GM19452 (cell line): ENCODE data around the gene INPP5A.
"Not testable (repeated sequence)": the region's sequence is repeated elsewhere in the genome, so short reads cannot be mapped to it uniquely, and the experiment has no call there.

Experiments used
- ATAC-seq: cut with Tn5 transposase; IDR thresholded peaks from one replicate; pipeline ENCODE4 v1.9.1; 2021; ENCODE audit not compliant: unreplicated experiment

INPP5A gene

GRCh38 chr10:132701099-132701845 is 163.7 kb downstream of the INPP5A start:
- no peak for ATAC-seq

GRCh38 chr10:132701846-132702190 is 164.2 kb downstream of the INPP5A start:
- no peak for ATAC-seq

- ATAC-seq, result no peak
These were observed 165.2 kb downstream of the INPP5A start for GRCh38 chr10:132702601-132703418.

GRCh38 chr10:132703419-132704007 is 165.9 kb downstream of the INPP5A start:
- ATAC-seq, result no peak

DNA sequence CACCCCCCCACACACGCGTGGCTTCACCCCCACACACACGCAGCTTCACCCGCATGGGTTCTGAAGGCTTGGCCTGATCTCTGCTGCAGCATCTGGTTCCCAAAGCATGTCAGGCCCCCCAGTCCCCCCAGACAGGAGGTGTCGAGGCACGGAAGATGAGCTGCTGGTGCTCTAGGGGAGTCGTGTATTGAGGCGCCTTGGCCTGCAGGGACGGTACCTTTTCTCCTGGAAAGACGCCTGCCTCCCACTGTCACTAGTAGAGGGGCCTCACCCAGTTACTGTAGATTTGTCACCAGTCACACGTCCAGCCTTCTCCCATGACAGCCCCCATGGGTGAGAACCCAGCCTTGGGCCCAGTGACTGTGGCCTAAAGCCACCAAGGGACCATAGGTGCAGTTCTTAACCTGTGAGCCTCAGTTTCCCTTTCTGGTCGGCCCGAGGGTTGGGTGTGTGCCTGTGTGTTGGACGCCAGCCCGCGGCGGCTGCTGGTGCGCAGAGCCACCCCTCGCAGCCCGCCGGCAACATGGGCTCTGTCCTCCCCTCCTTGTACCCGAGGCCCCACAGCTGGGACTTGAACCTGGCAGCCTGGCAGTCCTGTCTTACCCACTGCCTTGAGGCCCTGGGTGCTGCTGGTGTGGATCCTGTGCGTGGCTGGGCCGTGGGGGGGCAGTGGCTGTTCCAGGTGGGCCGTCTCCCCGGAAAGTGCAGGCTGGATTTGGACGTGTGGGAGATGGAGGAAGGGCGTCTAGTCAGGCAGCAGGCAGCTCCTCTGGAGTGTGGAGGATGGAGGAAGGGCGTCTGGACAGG is 166.6 kb downstream of the INPP5A start:
- no peak for ATAC-seq

DNA sequence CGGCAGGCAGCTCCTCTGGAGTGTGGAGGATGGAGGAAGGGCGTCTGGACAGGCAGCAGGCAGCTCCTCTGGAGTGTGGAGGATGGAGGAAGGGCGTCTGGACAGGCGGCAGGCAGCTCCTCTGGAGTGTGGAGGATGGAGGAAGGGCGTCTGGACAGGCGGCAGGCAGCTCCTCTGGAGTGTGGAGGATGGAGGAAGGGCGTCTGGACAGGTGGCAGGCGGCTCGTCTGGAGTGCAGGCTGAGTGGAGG is 167.2 kb downstream of the INPP5A start:
- ATAC-seq, result not testable (repeated sequence)

DNA sequence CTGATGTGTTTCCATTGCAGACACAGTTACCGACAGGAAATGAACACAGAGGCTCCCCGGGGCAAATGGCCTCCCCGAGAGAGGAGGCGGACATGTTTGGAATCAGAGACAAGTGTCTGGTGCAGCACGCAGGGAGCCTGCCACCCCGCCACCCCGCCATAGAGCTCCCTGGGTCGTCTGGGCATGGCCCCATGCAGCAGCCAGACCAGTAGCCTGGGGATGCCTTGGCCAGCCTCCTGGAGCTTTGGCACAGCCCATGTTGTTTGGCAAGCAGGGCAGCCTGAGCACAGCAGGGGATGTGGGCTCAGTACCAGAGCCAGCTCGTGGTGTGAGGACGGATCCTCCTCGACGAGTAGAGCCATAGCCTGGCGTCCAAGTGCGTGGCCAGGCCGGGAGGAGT is 167.6 kb downstream of the INPP5A start:
- no peak for ATAC-seq

- no peak for ATAC-seq
These were observed 168.4 kb downstream of the INPP5A start for GRCh38 chr10:132705943-132706342.

GRCh38 chr10:132706701-132707100 is 169.1 kb downstream of the INPP5A start:
- no peak for ATAC-seq

DNA sequence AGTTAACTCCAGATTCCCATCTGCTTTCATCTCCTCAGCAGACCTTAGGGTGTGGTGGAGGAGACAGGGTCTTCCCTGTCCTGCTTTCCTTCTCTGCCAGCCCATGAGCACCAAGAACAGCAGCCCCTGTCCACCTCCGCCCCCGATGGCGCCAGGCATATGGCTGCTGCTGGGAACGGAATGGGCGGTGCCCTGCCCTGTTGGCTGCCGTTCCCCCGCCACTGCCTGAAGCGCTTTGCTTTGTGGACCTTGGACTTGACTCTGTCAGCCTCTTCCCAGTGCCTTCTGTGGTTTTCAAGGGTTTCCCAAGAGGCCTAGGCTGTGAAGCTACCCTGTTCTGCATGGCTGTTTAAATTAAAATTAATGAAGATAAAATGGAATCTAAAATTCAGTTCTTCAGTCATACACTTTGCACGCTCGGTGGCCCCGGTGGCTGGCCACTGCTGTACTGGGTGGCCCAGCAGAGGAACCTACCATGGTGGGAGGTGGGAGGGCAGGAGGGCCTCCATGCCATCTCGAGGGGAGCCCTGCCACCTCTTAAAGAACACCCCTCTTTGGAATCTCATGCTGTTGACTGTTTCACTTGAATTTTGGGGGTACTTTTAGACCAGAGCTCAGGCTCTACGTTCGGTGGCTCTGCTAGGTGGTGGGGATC is 169.7 kb downstream of the INPP5A start:
- no peak for ATAC-seq

GRCh38 chr10:132707776-132708171 is 170.2 kb downstream of the INPP5A start:
- ATAC-seq, result no peak

DNA sequence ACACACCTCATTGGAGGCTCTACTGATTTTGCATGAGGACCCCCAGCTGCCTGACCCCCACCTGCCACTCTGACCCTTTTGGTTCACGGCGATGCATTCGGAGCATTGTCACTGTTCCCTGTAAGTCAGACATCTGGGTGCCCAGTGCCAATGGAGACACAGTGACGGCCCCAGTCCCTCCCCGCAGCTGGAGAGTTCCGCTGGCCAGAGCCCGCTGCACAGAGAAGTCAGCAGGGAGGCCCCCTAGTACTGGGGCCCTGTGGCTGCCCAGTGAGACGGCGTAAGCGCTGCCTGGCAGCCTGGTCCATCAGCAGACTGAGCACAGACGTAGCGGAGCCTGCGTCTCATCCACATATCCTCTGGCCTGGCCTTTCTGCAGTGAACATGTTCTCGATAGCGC is 170.9 kb downstream of the INPP5A start:
- ATAC-seq, result no peak

DNA sequence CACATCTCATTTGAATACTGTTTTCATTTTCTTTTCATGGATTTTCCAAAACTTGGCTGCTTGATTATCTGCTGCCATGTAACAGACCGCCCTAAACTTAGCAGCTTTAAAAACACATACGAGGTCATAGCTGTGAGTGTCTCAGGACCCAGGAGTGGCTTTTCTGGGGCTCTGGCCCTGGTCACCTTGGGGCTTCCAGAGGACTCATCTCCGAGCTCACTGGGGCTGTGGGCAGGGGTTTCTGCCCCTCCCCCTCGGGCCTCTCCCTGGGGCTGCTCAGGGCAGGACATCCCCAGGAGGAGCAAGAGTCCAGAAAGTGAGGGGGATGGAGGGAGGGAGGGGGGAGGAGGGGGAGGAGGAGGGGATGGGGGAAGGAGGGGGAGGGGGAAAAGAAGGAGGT is 171.3 kb downstream of the INPP5A start:
- no peak for ATAC-seq

DNA sequence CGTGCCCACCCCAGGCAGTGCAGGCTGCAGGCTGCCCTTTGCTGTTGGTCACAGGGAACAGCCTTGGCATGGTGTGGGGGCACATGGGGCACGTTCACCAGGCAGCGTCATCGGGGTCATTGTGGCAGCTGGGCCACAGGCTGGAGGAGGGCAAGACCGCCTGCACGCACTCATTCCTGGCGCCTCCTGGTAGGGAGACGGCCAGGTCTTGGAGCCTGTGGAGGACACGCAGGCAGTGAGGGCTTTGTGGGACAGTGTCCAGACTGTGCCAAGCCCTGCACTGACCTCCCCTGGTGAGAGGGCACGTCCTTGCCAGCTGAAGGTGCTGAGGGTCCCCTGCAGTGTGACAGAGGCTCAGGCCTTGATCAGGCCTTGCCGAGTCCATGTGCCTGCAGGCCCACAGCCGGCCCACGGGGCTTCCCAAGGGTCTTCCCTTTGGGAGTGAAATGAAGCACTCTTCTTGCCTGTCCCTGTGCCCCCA is 171.9 kb downstream of the INPP5A start:
- no peak for ATAC-seq

DNA sequence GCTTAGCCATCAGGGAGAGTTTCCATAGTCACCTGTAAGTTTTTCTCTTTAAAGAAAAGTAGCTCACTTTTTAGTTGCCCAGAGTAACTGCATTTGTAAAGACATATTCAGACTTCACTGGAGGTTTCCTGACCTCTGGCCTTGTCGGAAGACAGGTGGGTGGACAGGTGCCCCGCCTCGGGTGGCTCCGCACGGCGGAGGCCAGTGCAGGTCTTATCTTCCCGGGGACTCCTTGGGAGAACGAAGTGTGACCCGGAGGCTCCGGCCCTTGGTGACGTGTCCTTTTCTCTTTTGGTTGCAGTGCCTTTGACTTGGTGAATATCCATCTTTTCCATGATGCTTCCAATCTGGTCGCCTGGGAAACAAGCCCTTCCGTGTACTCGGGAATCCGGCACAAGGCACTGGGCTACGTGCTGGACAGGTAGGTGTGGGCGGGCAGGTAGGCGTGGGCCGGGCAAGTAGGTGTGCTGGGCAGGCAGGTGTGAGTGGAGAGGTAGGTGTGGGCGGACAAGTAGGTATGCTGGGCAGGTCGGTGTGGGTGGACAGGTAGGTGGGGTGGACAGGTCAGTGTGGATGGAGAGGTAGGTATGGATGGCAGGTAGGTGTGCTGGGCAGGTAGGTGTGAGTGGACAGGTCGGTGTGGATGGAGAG is 172.6 kb downstream of the INPP5A start:
- no peak for ATAC-seq

DNA sequence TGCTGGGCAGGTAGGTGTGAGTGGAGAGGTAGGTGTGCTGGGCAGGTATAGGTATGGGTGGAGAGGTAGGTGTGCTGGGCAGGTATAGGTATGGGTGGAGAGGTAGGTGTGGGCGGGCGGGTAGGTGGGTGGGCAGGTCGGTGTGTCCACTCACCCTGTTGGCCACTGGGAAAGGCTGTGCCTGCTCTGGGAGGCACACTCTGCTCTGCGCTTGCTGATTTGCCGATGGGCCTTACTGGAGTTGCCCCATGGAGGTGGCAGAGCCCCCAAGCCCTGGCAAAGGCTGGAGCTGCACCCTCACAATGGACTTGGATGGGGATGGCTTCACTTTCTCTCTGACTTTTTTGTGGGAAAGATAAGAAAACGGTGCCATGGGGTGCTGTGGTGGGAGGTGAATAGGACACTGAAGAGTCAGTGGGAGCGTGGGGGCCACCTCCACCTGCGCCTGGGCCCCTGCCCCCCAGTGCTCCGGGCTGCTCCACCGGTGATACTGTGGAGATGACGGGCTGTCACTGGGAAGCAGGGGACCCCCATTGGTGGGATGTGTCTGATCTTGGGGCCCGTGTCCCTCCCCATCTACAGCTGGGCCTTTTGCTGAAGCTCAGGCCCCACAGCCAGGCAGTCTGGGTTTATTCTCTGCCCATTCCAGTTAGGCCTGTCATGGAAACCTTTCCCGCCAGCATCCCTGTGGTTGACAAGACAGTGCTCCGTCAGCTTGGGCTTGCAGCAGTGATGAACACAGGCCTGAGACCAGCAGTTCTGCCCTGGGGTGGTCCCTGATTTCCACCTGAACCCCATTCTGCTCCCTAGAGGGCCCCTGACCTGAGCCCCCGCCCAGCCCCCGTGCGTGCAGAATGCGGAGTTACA is 173.4 kb downstream of the INPP5A start:
- ATAC-seq, result no peak

DNA sequence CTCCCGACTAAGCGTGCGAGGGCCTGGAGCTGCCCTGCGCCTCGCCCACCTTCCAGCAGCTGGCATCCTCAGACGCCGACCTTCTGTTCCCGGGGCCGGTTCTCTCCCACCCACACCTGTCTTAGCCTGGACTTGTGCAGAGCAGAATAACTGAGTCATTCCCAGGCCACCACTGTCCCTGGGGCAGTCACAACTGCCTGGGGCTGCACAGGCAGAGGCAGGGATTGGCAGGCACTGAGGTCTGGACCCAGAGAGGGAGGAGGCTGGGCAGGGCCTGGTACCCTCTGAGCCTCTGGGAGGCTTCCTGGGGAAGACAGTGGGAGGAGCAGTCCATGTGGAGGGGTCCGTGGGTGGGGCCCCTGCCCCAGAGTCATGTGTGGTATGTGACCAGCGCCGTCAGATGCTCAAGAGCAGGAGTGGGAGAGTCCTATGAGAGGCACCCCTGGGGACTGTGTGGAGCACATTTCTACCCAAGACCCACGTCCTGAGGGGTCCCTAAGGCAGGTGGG is 174.1 kb downstream of the INPP5A start:
- no peak for ATAC-seq

GRCh38 chr10:132712291-132712690 is 174.7 kb downstream of the INPP5A start:
- ATAC-seq, result no peak

GRCh38 chr10:132712743-132713142 is 175.2 kb downstream of the INPP5A start:
- ATAC-seq, result no peak
